AG09309 (cell line): ENCODE results near the gene RHOG.
A peak's percentile ranks its signal among the peaks of the same experiment; 100 is the strongest.
"Not testable (repeated sequence)": the region's sequence is repeated elsewhere in the genome, so short reads cannot be mapped to it uniquely, and the experiment has no call there.

ENCODE experiments used
- DNase-seq: peaks from one replicate; pipeline ENCODE4 v3.0.0-alpha.2; 2010; ENCODE audit warnings: low read depth
- H3K4me3 ChIP-seq: 2 replicates; pipeline ENCODE4 v1.5.1; 2011; ENCODE audit warnings: mild to moderate bottlenecking, low read depth, low read length, moderate library complexity; ENCODE audit not compliant: control insufficient read depth
- CTCF ChIP-seq: IDR thresholded peaks from 2 replicates; pipeline ENCODE4 v1.5.1; 2011; ENCODE audit warnings: mild to moderate bottlenecking, low read depth, low read length, inconsistent platforms; ENCODE audit not compliant: insufficient read depth, control insufficient read depth; ENCODE audit errors: missing control alignments

RHOG gene

GRCh38 chr11:3823303-3823702 lies 17.5 kb downstream of the RHOG start:
- no peak overlapping the region for H3K4me3 ChIP-seq
- peak; percentile 46 for DNase-seq
- no peak for TF ChIP-seq CTCF

- H3K4me3 ChIP-seq, result no peak overlapping the region
- DNase-seq, result no peak
- no peak for TF ChIP-seq CTCF
These were observed 18.4 kb downstream of the RHOG start for GRCh38 chr11:3822312-3822711.

- no peak for TF ChIP-seq CTCF
- no peak for DNase-seq
These were observed 19.8 kb downstream of the RHOG start for GRCh38 chr11:3820971-3821370.

GRCh38 chr11:3817181-3817800 lies 23.5 kb downstream of the RHOG start:
- DNase-seq, result no peak
- no peak overlapping the region for H3K4me3 ChIP-seq

More at GRCh38 chr11:3820971-3821370, 19.8 kb downstream of the RHOG start:
- no peak overlapping the region for H3K4me3 ChIP-seq

GRCh38 chr11:3816673-3817072 lies 24.1 kb downstream of the RHOG start:
- no peak for DNase-seq
- no peak overlapping the region for H3K4me3 ChIP-seq
- TF ChIP-seq CTCF, result no peak

More at GRCh38 chr11:3817181-3817800, 23.5 kb downstream of the RHOG start:
- no peak for TF ChIP-seq CTCF

- H3K4me3 ChIP-seq, result no peak overlapping the region
- DNase-seq, result no peak
- no peak for TF ChIP-seq CTCF
These were observed 24.9 kb downstream of the RHOG start for GRCh38 chr11:3815845-3816244.

- H3K4me3 ChIP-seq, DNase-seq: not testable (repeated sequence)
These were observed 25.9 kb downstream of the RHOG start for GRCh38 chr11:3814832-3815231.
